SU-DHL-6 (cell line): Measurements from ENCODE around the gene A2ML1.
"Not testable (repeated sequence)": the region's sequence is repeated elsewhere in the genome, so short reads cannot be mapped to it uniquely, and the experiment has no call there.

Experiments used
- CTCF ChIP-seq: fragments of 200-600 bp; sonication (generic); IDR thresholded peaks from one replicate; pipeline ENCODE4 v1.5.1; 2017; ENCODE audit warnings: antibody characterized with exemption, mild to moderate bottlenecking, low read length, moderate library complexity; ENCODE audit not compliant: insufficient read depth, poor library complexity, severe bottlenecking
- EZH2phosphoT487 ChIP-seq: fragments of 200-600 bp; sonication (generic), shearing (Covaris generic); conservative IDR thresholded peaks from 2 replicates; pipeline ENCODE4 v1.6.1; 2018; ENCODE audit warnings: mild to moderate bottlenecking, antibody characterized with exemption, low read length, moderate library complexity, mixed read lengths

GRCh38 chr12:8793226-8793625, 29.2 kb upstream of the A2ML1 start:
- not testable (repeated sequence) for TF ChIP-seq CTCF, EZH2phosphoT487
